ACHN (cell line): ENCODE results near the gene GLCCI1.

ENCODE experiments used
- DNase-seq: peaks from one replicate; pipeline ENCODE4 v3.0.0-alpha.2; 2015
- in situ Hi-C: cut with HindIII; loops from 2 replicates; pipeline ENCODE4 v1.10.0; 2017; ENCODE audit warnings: low sequenced_read_pairs, low pct_ligation_motif_present, low pct_unique_long_range_greater_than_20kb

The GLCCI1 gene

GRCh38 chr7:7968544-7969305 lies at the start of gene GLCCI1:
GLCCI1 (plus strand) TSS chr7:7968796; CDS start chr7:7969351, 555 bp downstream.
- DNase-seq: peak; percentile 100
- in situ Hi-C loops: no loop called here

- no peak for DNase-seq
- in situ Hi-C loops: no loop called here
Observed at GRCh38 chr7:7919449-7919945, 49.1 kb upstream of the GLCCI1 start.

GRCh38 chr7:7920056-7920455 lies 48.5 kb upstream of the GLCCI1 start:
- in situ Hi-C loops: no loop called here
- no peak for DNase-seq

GRCh38 chr7:7920481-7920880 lies 48.1 kb upstream of the GLCCI1 start:
- in situ Hi-C loops: no loop called here
- DNase-seq: peak; percentile 33

- in situ Hi-C loops: no loop called here
Observed at GRCh38 chr7:7921830-7922229, 46.8 kb upstream of the GLCCI1 start.

GRCh38 chr7:7922684-7923385 lies 45.8 kb upstream of the GLCCI1 start:
- no peak for DNase-seq
- in situ Hi-C loops: no loop called here

More at GRCh38 chr7:7921830-7922229, 46.8 kb upstream of the GLCCI1 start:
- no peak for DNase-seq

- DNase-seq: no peak
- in situ Hi-C loops: no loop called here
Observed at GRCh38 chr7:7923818-7924217, 44.8 kb upstream of the GLCCI1 start.

GRCh38 chr7:7924303-7924702 lies 44.3 kb upstream of the GLCCI1 start:
- in situ Hi-C loops: no loop called here
- no peak for DNase-seq

- in situ Hi-C loops: no loop called here
- no peak for DNase-seq
Observed at GRCh38 chr7:7931626-7932025, 37.0 kb upstream of the GLCCI1 start.

GRCh38 chr7:7932553-7932952 lies 36.0 kb upstream of the GLCCI1 start:
- in situ Hi-C loops: no loop called here
- no peak for DNase-seq

- no peak for DNase-seq
- in situ Hi-C loops: no loop called here
Observed at GRCh38 chr7:7933915-7934526, 34.6 kb upstream of the GLCCI1 start.

- no peak for DNase-seq
- in situ Hi-C loops: no loop called here
Observed at GRCh38 chr7:7934945-7935344, 33.7 kb upstream of the GLCCI1 start.

GRCh38 chr7:7938471-7938870 lies 30.1 kb upstream of the GLCCI1 start:
- no peak for DNase-seq
- in situ Hi-C loops: no loop called here

GRCh38 chr7:7943951-7944350 lies 24.6 kb upstream of the GLCCI1 start:
- DNase-seq: no peak
- in situ Hi-C loops: no loop called here

GRCh38 chr7:7944619-7945282 lies 23.8 kb upstream of the GLCCI1 start:
- no peak for DNase-seq
- in situ Hi-C loops: no loop called here

- DNase-seq: no peak
- in situ Hi-C loops: no loop called here
Observed at GRCh38 chr7:7946486-7946885, 22.1 kb upstream of the GLCCI1 start.

- in situ Hi-C loops: no loop called here
- DNase-seq: no peak
Observed at GRCh38 chr7:7948232-7948631, 20.4 kb upstream of the GLCCI1 start.

- in situ Hi-C loops: no loop called here
- DNase-seq: no peak
Observed at GRCh38 chr7:7953806-7954205, 14.8 kb upstream of the GLCCI1 start.

GRCh38 chr7:7956531-7957128 lies 12.0 kb upstream of the GLCCI1 start:
- in situ Hi-C loops: no loop called here
- DNase-seq: no peak
